DMS153 treated with DMSO at 0.1 percent for 48 hours (cell line): ENCODE data around the gene OMA1.
"Not testable (repeated sequence)": the region's sequence is repeated elsewhere in the genome, so short reads cannot be mapped to it uniquely, and the experiment has no call there.

Experiments used
- DNase-seq: peaks from one replicate; lab custom pipeline; 2025; ENCODE audit not compliant: unreplicated experiment; lab: John Stamatoyannopoulos, UW

Gene OMA1

GRCh38 chr1:58529284-58529683 lies 17.2 kb downstream of the OMA1 start:
- DNase-seq: no peak

GRCh38 chr1:58528518-58528917 lies 18.0 kb downstream of the OMA1 start:
- no peak for DNase-seq

GRCh38 chr1:58524353-58524945 lies 22.1 kb downstream of the OMA1 start:
- DNase-seq: no peak

- peak; percentile 52 for DNase-seq
These were observed 30.6 kb downstream of the OMA1 start for GRCh38 chr1:58515794-58516401.

- no peak for DNase-seq
These were observed 32.6 kb downstream of the OMA1 start for GRCh38 chr1:58513956-58514355.

- no peak for DNase-seq
These were observed 37.9 kb downstream of the OMA1 start for GRCh38 chr1:58508629-58509028.

- no peak for DNase-seq
These were observed 41.2 kb downstream of the OMA1 start for GRCh38 chr1:58505286-58505685.

- no peak for DNase-seq
These were observed 44.0 kb downstream of the OMA1 start for GRCh38 chr1:58502519-58502918.

- peak; percentile 66 for DNase-seq
These were observed 46.5 kb downstream of the OMA1 start for GRCh38 chr1:58500043-58500442.

GRCh38 chr1:58497499-58497898 lies 49.0 kb downstream of the OMA1 start:
- no peak for DNase-seq

GRCh38 chr1:58496042-58496441 lies 50.5 kb downstream of the OMA1 start:
- DNase-seq: no peak

- not testable (repeated sequence) for DNase-seq
These were observed 57.6 kb downstream of the OMA1 start for GRCh38 chr1:58488914-58489313.

- no peak for DNase-seq
These were observed 59.5 kb downstream of the OMA1 start for GRCh38 chr1:58487002-58487401.

GRCh38 chr1:58481962-58482361 lies 64.6 kb downstream of the OMA1 start:
- no peak for DNase-seq

- DNase-seq: no peak
These were observed 66.3 kb downstream of the OMA1 start for GRCh38 chr1:58480191-58480590.

- no peak for DNase-seq
These were observed 69.1 kb downstream of the OMA1 start for GRCh38 chr1:58477390-58477789.

GRCh38 chr1:58476179-58476578 lies 70.3 kb downstream of the OMA1 start:
- DNase-seq: no peak

GRCh38 chr1:58469476-58469875 lies 77.0 kb downstream of the OMA1 start:
- DNase-seq: no peak

GRCh38 chr1:58469016-58469415 lies 77.5 kb downstream of the OMA1 start:
- DNase-seq: no peak

- DNase-seq: no peak
These were observed 77.9 kb downstream of the OMA1 start for GRCh38 chr1:58468612-58469011.

- DNase-seq: no peak
These were observed 79.8 kb downstream of the OMA1 start for GRCh38 chr1:58466630-58467241.

GRCh38 chr1:58465825-58466629 lies 80.5 kb downstream of the OMA1 start:
- no peak for DNase-seq
